GM04504 (cell line): ENCODE results near the gene TNFRSF1A.
A peak's percentile ranks its signal among the peaks of the same experiment; 100 is the strongest.
"Not testable (repeated sequence)": the region's sequence is repeated elsewhere in the genome, so short reads cannot be mapped to it uniquely, and the experiment has no call there.

Experiments
- DNase-seq: peaks from one replicate; pipeline ENCODE4 v3.0.0-alpha.2; 2012; ENCODE audit warnings: low read depth

TNFRSF1A gene

GRCh38 chr12:6302621-6303020, 39.3 kb downstream of the TNFRSF1A start:
- no peak for DNase-seq

GRCh38 chr12:6301721-6302120, 40.2 kb downstream of the TNFRSF1A start:
- DNase-seq: no peak

GRCh38 chr12:6297170-6297569, 44.7 kb downstream of the TNFRSF1A start:
- no peak for DNase-seq

- peak; percentile 88 for DNase-seq
These were observed 46.6 kb downstream of the TNFRSF1A start for GRCh38 chr12:6295094-6295811.

- no peak for DNase-seq
These were observed 47.5 kb downstream of the TNFRSF1A start for GRCh38 chr12:6294156-6295093.

- peak; percentile 58 for DNase-seq
These were observed 49.3 kb downstream of the TNFRSF1A start for GRCh38 chr12:6292606-6293005.

GRCh38 chr12:6289906-6290305, 52.0 kb downstream of the TNFRSF1A start:
- DNase-seq: not testable (repeated sequence)

- DNase-seq: not testable (repeated sequence)
These were observed 52.8 kb downstream of the TNFRSF1A start for GRCh38 chr12:6289081-6289480.

- no peak for DNase-seq
These were observed 53.6 kb downstream of the TNFRSF1A start for GRCh38 chr12:6288235-6288634.

- DNase-seq: no peak
These were observed 56.2 kb downstream of the TNFRSF1A start for GRCh38 chr12:6285532-6286306.

GRCh38 chr12:6285063-6285477, 56.8 kb downstream of the TNFRSF1A start:
- DNase-seq: peak; percentile 40

- no peak for DNase-seq
These were observed 57.6 kb downstream of the TNFRSF1A start for GRCh38 chr12:6284273-6284672.

- no peak for DNase-seq
These were observed 59.4 kb downstream of the TNFRSF1A start for GRCh38 chr12:6282453-6282840.

GRCh38 chr12:6281081-6281809, 60.6 kb downstream of the TNFRSF1A start:
- no peak for DNase-seq

GRCh38 chr12:6280672-6281071, 61.2 kb downstream of the TNFRSF1A start:
- no peak for DNase-seq

GRCh38 chr12:6280053-6280469, 61.8 kb downstream of the TNFRSF1A start:
- peak; percentile 77 for DNase-seq

- DNase-seq: no peak
These were observed 62.2 kb downstream of the TNFRSF1A start for GRCh38 chr12:6279631-6280030.

GRCh38 chr12:6279256-6279628, 62.6 kb downstream of the TNFRSF1A start:
- DNase-seq: no peak
